A673 (cell line): Measurements from ENCODE around the gene ANGEL2.

Experiments used
- CTCF ChIP-seq: fragments of 300-800, 200-600 bp; sonication (generic); conservative IDR thresholded peaks from 2 replicates; pipeline ENCODE4 v1.5.1; 2017; ENCODE audit warnings: low read depth, mild to moderate bottlenecking, antibody characterized with exemption, low read length, moderate library complexity, mixed read lengths
- EZH2 ChIP-seq: fragments of 200-600 bp; sonication (generic); IDR thresholded peaks from 2 replicates; pipeline ENCODE4 v1.6.1; 2017; ENCODE audit warnings: borderline replicate concordance, low read depth, mild to moderate bottlenecking, mixed read lengths, antibody characterized with exemption, low read length; ENCODE audit not compliant: poor library complexity, severe bottlenecking

- TF ChIP-seq EZH2 (no peak), CTCF (no peak)
Observed at GRCh38 chr1:212964102-212964501, 51.6 kb downstream of the ANGEL2 start.
